SK-MEL-5 (cell line): ENCODE results near the gene ZNF169. TPM values are rescaled to one million over a fixed set of nuclear protein-coding genes. Genes with fewer than 3 reads are reported as not detected.
"Not testable (repeated sequence)": the region's sequence is repeated elsewhere in the genome, so short reads cannot be mapped to it uniquely, and the experiment has no call there.

Experiments used
- DNase-seq: peaks from one replicate; pipeline ENCODE4 v3.0.0-alpha.2; 2016; ENCODE audit warnings: low read depth, low spot score
- in situ Hi-C: cut with HindIII; loops from 2 replicates; pipeline ENCODE4 v1.10.0; 2016; ENCODE audit warnings: low sequenced_read_pairs, high pct_unique_total_duplicates, low pct_unique_long_range_greater_than_20kb
- total RNA-seq: library from RNA; depleted of rRNA; stranded (reverse); fragments of >200 nt; shearing (Covaris generic); gene quantifications from 2 replicates; pipeline ENCODE4 v1.2.3, GENCODE V29; 2014

ZNF169 gene
- total RNA-seq, 1 experiment from 2014 or later = 3.5 TPM

DNA sequence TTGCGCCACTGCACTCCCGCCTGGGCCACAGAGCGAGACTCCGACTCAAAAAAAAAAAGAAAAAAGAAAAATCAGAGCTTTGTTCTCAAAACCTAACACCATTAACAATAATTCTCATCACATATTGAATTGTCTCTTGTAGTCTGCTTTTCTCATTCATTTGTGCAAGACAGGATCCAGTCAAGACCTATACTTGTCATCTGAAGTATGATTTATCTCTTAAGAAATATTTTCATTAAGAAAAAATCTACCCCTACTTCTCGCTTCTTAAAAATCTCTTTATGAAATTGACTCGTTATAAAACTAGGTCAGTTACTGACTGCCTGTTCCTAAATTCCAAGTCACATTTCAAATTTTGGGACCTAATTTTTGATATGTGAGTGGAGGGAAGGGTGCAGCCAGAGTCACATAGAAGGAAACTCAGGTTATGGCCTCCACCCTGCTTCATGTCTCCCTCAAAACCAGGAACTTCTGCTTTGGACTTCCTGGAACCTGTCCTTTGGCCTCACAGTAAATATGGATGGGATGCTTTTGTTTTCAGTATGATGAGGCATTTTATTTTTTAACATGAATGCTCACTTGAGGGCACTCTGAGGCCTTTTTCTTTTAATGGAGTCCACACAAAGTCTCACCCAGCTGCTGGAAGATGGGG lies 18.9 kb downstream of the ZNF169 start:
- no peak for DNase-seq
- in situ Hi-C loops = no loop called here

DNA sequence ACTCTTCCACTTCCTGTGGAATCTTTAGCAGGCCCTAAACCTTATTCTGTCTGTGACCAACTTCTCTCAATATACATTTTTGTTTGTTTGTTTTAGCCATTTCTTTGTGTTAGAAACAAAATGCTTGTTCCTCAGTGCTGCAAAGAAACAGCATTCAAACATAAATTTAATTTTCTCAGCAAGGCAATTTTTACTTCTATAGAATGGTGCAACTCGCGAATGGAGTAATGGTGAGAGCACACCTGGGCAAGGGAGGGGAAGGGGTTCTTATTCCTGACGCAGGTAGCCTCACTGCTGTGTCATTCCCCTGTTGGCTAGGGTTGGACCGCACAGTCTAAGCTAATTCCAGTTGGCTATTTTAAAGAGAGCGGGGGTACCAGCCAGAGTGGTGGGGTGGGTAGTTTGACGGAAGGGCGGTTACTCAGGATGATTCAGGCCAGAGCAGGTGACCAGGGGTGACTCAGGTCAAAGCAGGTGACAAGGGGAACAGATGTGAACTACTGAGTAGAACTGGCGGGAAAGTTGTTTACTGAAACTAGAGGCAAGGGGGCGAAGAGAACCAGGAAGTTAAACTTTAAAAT lies 21.4 kb downstream of the ZNF169 start:
- in situ Hi-C loops = no loop called here
- no peak for DNase-seq

DNA sequence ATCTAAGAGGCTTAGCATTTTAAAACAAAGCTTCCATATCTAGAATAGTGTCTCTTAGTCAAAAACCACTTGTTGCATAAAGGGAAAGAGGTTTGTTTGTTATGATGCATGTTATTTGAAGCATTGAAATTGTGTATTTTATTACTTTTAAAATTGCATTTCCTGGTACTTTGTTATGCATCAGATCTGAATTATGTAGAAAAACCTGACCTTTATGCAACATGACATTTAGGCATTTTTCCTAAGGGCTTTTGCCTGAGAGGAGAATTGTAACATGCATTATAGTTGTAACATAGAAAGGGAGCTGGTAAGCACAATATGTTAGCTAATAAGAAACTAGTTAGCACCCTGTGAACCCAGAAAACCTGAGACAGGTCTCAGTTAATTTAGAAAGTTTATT lies 22.0 kb downstream of the ZNF169 start:
- DNase-seq = no peak
- in situ Hi-C loops = no loop called here

DNA sequence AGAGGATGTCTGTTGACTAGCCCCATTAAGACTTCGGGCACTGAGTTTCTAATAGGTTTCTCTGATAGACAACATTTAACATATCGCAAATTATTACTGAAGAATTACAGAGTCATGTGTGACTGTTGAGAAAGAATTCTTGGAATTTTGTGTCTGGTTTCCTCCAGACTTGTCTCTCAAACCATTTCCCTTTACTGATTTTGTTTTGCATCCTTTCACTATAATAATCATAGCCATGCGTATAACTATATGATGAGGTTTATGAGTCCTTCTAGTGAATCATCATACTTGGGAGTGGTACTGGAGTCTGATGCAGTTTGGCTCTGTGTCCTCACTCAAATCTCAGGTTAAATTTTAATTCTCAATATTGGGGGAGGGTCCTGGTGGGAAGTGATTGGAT lies 27.0 kb downstream of the ZNF169 start:
- in situ Hi-C loops = no loop called here
- no peak for DNase-seq

- in situ Hi-C loops = no loop called here
- no peak for DNase-seq
Measured at GRCh38 chr9:94287877-94288513, 28.9 kb downstream of the ZNF169 start.

GRCh38 chr9:94289691-94290090 lies 30.6 kb downstream of the ZNF169 start:
- in situ Hi-C loops = no loop called here
- DNase-seq = no peak

- in situ Hi-C loops = no loop called here
- DNase-seq = no peak
Measured at GRCh38 chr9:94298949-94299599, 40.0 kb downstream of the ZNF169 start.

- in situ Hi-C loops = no loop called here
- no peak for DNase-seq
Measured at GRCh38 chr9:94300470-94301301, 41.6 kb downstream of the ZNF169 start.

DNA sequence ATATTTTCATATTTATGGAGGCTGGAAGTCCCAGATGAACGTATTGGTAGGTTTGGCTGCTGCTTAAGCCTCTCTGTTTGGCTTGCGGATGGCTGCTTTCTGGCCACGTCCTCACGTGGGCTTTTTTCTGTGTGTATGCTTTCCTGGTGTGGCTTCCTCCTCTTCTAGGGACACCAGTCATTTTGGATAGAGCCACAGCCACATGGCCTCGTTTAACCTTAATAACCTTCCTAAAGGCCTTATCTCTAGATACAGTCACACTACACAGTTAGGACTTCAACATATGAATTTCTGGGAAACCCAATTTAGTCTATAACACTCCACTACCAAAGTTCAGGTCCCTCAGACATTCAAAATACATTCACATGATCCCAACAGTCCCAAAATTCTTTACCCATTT lies 42.5 kb downstream of the ZNF169 start:
- in situ Hi-C loops = no loop called here
- DNase-seq = no peak

GRCh38 chr9:94302426-94302825 lies 43.3 kb downstream of the ZNF169 start:
- no peak for DNase-seq
- in situ Hi-C loops = no loop called here

GRCh38 chr9:94303321-94303720 lies 44.2 kb downstream of the ZNF169 start:
- in situ Hi-C loops = no loop called here
- DNase-seq = no peak

GRCh38 chr9:94315034-94315984 lies 56.2 kb downstream of the ZNF169 start:
- DNase-seq, in situ Hi-C loops: not testable (repeated sequence)

GRCh38 chr9:94316236-94316635 lies 57.1 kb downstream of the ZNF169 start:
- in situ Hi-C loops = not testable (repeated sequence)

GRCh38 chr9:94317949-94318657 lies 59.0 kb downstream of the ZNF169 start:
- DNase-seq, in situ Hi-C loops: not testable (repeated sequence)

More at GRCh38 chr9:94316236-94316635, 57.1 kb downstream of the ZNF169 start:
- not testable (repeated sequence) for DNase-seq

GRCh38 chr9:94322342-94322940 lies 63.3 kb downstream of the ZNF169 start:
- in situ Hi-C loops, DNase-seq: not testable (repeated sequence)
